CD4-positive, alpha-beta T cell treated with Interleukin-10 for 1 hour (primary cell): ENCODE measurements around the gene CHRNG.

ENCODE experiments used
- DNase-seq: peaks from one replicate; pipeline ENCODE4 v3.0.0-alpha.2; 2020

Gene CHRNG

GRCh38 chr2:232580648-232580981, 41.1 kb downstream of the CHRNG start:
- DNase-seq = no peak

- DNase-seq = no peak
Measured at GRCh38 chr2:232581725-232582124, 42.2 kb downstream of the CHRNG start.

GRCh38 chr2:232584238-232584637, 44.7 kb downstream of the CHRNG start:
- no peak for DNase-seq

- DNase-seq = no peak
Measured at GRCh38 chr2:232586943-232587505, 47.5 kb downstream of the CHRNG start.

- DNase-seq = no peak
Measured at GRCh38 chr2:232587512-232587911, 48.0 kb downstream of the CHRNG start.

GRCh38 chr2:232588031-232588430, 48.5 kb downstream of the CHRNG start:
- DNase-seq = no peak

GRCh38 chr2:232588680-232589585, 49.4 kb downstream of the CHRNG start:
- no peak for DNase-seq

- no peak for DNase-seq
Measured at GRCh38 chr2:232592772-232593395, 53.4 kb downstream of the CHRNG start.

- DNase-seq = no peak
Measured at GRCh38 chr2:232593982-232594381, 54.5 kb downstream of the CHRNG start.
